ENCODE measurements around the gene CYFIP2.

CYFIP2 gene

DNA sequence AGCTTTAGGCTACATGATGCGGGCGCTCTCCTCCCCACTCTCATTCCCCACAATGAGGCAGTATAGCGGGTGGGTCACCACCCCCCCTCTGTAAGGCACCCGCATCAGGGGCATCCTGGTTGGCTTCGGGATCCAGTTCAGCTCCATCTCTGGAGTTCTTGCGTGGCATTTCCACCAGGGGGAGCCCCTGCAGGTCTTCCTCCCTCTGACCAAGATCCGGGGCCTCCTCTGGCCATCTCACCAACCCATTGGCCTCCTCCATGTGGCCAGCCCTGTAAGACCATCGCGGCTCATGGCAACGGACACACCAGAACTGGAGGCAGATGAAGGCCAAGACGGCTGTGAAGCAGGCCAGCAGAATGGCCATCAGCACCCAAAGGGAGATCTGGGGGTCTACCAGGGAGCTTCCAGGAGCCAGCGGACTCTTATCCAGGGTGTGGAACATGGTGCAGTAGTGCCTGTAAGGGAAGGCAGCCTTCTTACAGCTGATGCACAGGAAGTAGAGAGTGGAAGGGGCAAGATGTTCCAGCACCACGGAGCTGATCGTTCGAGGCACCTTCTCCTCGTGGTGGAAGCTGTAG lies 77.0 kb downstream of the CYFIP2 start:
- Histone ChIP-seq H3K9me3 (ENCODE audit: severe bottlenecking) (no peaks in the 10 kb centered on the region), H3K27me3 (ENCODE audit: insufficient read depth, low read depth, severe bottlenecking) (no peaks in the 10 kb centered on the region), H3K36me3 (peaks cover 33% of the 10 kb centered on the region), H3K4me3 (ENCODE audit: low read depth, low read length) (no peak overlapping the region), H3K27ac (no peak overlapping the region)
- peak; percentile 53 for DNase-seq
- TF ChIP-seq, protein P1, sequence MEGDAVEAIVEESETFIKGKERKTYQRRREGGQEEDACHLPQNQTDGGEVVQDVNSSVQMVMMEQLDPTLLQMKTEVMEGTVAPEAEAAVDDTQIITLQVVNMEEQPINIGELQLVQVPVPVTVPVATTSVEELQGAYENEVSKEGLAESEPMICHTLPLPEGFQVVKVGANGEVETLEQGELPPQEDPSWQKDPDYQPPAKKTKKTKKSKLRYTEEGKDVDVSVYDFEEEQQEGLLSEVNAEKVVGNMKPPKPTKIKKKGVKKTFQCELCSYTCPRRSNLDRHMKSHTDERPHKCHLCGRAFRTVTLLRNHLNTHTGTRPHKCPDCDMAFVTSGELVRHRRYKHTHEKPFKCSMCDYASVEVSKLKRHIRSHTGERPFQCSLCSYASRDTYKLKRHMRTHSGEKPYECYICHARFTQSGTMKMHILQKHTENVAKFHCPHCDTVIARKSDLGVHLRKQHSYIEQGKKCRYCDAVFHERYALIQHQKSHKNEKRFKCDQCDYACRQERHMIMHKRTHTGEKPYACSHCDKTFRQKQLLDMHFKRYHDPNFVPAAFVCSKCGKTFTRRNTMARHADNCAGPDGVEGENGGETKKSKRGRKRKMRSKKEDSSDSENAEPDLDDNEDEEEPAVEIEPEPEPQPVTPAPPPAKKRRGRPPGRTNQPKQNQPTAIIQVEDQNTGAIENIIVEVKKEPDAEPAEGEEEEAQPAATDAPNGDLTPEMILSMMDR (IDR thresholded peaks at IDR 0.05; ENCODE audit: low read depth, low read length) = peak; percentile 80

- DNase-seq = no peak
- H3K9me3 ChIP-seq (ENCODE audit: severe bottlenecking) = no peaks in the 10 kb centered on the region
- TF ChIP-seq, protein P1 (IDR thresholded peaks at IDR 0.05; ENCODE audit: low read depth, low read length) = no peak
- H3K36me3 ChIP-seq = peaks cover 30% of the 10 kb centered on the region
- H3K27ac ChIP-seq = no peak overlapping the region
- no peaks in the 10 kb centered on the region for H3K27me3 ChIP-seq (ENCODE audit: insufficient read depth, low read depth, severe bottlenecking)
- no peak overlapping the region for H3K4me3 ChIP-seq (ENCODE audit: low read depth, low read length)
These were observed 78.2 kb downstream of the CYFIP2 start for GRCh38 chr5:157343842-157344790.

- Histone ChIP-seq H3K4me3 (ENCODE audit: low read depth, low read length) (no peak overlapping the region), H3K9me3 (ENCODE audit: severe bottlenecking) (no peaks in the 10 kb centered on the region), H3K36me3 (peaks cover 24% of the 10 kb centered on the region), H3K27me3 (ENCODE audit: insufficient read depth, low read depth, severe bottlenecking) (no peaks in the 10 kb centered on the region), H3K27ac (no peak overlapping the region)
- DNase-seq = no peak
- TF ChIP-seq, protein P1 (IDR thresholded peaks at IDR 0.05; ENCODE audit: low read depth, low read length) = no peak
These were observed 79.1 kb downstream of the CYFIP2 start for GRCh38 chr5:157345067-157345466.

DNA sequence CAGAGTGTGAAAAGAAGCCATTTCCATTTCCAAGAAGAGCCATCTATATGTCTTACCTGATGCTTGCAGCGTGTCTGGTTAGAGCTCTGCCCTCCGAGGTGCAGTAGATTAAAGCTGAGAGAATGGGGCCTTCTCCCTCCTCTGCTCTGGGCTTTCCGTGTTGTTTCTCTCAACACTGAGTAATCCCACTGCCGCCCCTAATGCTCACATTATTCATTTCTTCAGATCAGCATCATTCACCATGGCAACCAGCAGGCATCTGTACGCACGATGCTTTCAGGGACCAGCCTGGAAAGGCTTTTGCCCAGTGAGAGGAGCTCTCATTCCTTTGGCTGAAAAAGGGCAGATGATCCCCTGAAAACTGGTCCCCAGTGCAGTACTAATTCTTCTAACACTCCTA lies 79.6 kb downstream of the CYFIP2 start:
- Histone ChIP-seq H3K36me3 (peaks cover 24% of the 10 kb centered on the region), H3K4me3 (ENCODE audit: low read depth, low read length) (no peak overlapping the region)

DNA sequence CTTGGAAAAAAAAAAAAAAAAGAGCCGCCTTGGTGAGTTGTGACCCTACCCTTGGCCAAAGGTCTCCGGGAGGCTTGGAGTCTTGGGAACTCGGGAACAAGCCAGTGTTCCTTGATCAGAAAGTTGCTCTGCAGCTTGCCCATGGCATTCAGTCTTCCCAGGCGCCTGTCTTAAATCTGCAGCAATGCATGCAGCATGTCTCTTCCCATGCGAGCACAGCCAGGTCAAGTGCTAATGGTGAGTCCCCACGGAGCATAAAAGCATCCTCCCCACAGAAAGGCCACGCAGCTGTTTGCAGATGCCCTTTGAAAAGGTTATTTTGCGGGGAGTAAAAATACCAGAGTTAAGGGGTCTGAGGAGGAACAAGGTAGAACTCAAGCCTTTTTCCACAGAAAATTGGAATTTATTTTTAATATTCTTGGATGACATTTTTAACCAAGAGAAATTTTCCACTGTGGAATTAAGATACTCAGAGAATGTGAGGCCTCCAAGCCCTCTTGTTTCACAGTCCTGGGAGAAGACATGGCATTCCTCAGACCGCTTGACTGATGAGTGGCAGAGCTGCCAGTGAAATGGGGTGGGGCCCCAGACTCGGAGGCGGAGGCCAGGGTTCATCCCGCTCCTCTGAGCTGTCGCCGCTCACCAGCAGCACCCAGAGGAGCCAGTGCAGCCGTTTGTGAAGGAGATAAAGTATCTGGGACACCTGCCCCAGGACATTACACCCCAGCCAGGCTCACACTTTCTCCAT lies 81.6 kb downstream of the CYFIP2 start:
- Histone ChIP-seq H3K27ac (no peak overlapping the region), H3K9me3 (ENCODE audit: severe bottlenecking) (no peaks in the 10 kb centered on the region), H3K4me3 (ENCODE audit: low read depth, low read length) (no peak overlapping the region), H3K27me3 (ENCODE audit: insufficient read depth, low read depth, severe bottlenecking) (no peaks in the 10 kb centered on the region), H3K36me3 (peaks cover 18% of the 10 kb centered on the region)
- no peak for DNase-seq
- TF ChIP-seq, protein P1 (IDR thresholded peaks at IDR 0.05; ENCODE audit: low read depth, low read length) = no peak

More for the DNA sequence above, 79.6 kb downstream of the CYFIP2 start:
- Histone ChIP-seq H3K27me3 (ENCODE audit: insufficient read depth, low read depth, severe bottlenecking) (no peaks in the 10 kb centered on the region), H3K9me3 (ENCODE audit: severe bottlenecking) (no peaks in the 10 kb centered on the region), H3K27ac (no peak overlapping the region)
- TF ChIP-seq, protein P1 (IDR thresholded peaks at IDR 0.05; ENCODE audit: low read depth, low read length) = no peak
- DNase-seq = no peak
